Right lobe of liver (tissue), 6 donors: ENCODE data around the gene TMEM239. TPM values are rescaled to one million over a fixed set of nuclear protein-coding genes. Genes with fewer than 3 reads are reported as not detected.

ENCODE experiments used
- ATAC-seq, 4 donors: fragments of 200-7000 bp; cut with Tn5 transposase; one replicate each; pipeline ENCODE4 v1.9.1; 2020; ENCODE audit warnings: mild to moderate bottlenecking in 4 of 4, moderate library complexity in 4 of 4
- DNase-seq, 3 donors: peaks; one replicate each; pipeline ENCODE4 v3.0.0-alpha.2; 2020
- H3K27ac ChIP-seq, 3 donors: fragments of 200-600 bp; one replicate each; pipeline ENCODE4 v1.8.0; 2022
- H3K27me3 ChIP-seq, 2 donors: fragments of 200-600 bp; one replicate each; pipeline ENCODE4 v1.8.0; 2022
- H3K36me3 ChIP-seq, 4 donors: fragments of 200-600 bp; sonication (generic) in 1 of 4; one replicate each; pipeline versions ENCODE4 v1.5.1 to v1.8.0; 2017 to 2022; ENCODE audit warnings: control low read depth in 1 of 4
- H3K4me1 ChIP-seq, 4 donors: fragments of 200-600 bp; sonication (generic) in 1 of 4; one replicate each; pipeline versions ENCODE4 v1.5.1 to v1.8.0; 2017 to 2022; ENCODE audit warnings: control low read depth in 1 of 4
- H3K4me3 ChIP-seq, 3 donors: fragments of 200-600 bp; one replicate each; pipeline ENCODE4 v1.8.0; 2022
- H3K9me3 ChIP-seq, 4 donors: fragments of 200-600 bp; sonication (generic) in 1 of 4; one replicate each; pipeline versions ENCODE4 v1.5.1 to v1.8.0; 2017 to 2022; ENCODE audit warnings: control low read depth in 1 of 4
- POLR2A ChIP-seq: fragments of 450-650 bp; IDR thresholded peaks from one replicate; pipeline ENCODE4 v1.6.1; 2017; ENCODE audit warnings: antibody characterized with exemption, mild to moderate bottlenecking
- WGBS: methylation state at CpG from one replicate; pipeline ENCODE4 v1.1.6; 2018; ENCODE audit warnings: low coverage, low lambda C conversion rate; ENCODE audit not compliant: insufficient coverage; ENCODE audit errors: missing lambda C conversion rate; 5-methylcytosine and 5-hydroxymethylcytosine counted together
- intact Hi-C, 2 donors: fragments of 100-400 bp; cut with DNase I; formaldehyde crosslinking; loops; one replicate each; pipeline versions ENCODE4 v1.11.2 to v1.14.1; 2022
- total RNA-seq, 6 experiments: library from RNA; depleted of rRNA in 2 of 6; stranded (reverse); fragments of >200 nt in 2 of 6; fragmentation: NEBNext Ultra II Directional in 3 of 6; extraction: Animal tissue kit (Norgen Biotek cat#: 25700) in 3 of 6; gene quantifications; one replicate each; pipeline versions ENCODE4 v1.1.0 to v1.2.4, GENCODE V29; 2016 to 2023
- TF ChIP-seq, protein P1 (sequence below), 4 donors: fragments of 200-600 bp in 3 of 4; fragments of 450-650 bp in 1 of 4; IDR thresholded peaks; one replicate each; pipeline versions ENCODE4 v1.5.1 to v1.8.0; 2016 to 2022; ENCODE audit warnings: antibody characterized with exemption in 4 of 4, mild to moderate bottlenecking in 2 of 4
- donor health status: DM: no; HTN: yes; CAD: no.
- donor health status: DM: no; HTN: no; CAD: no.
- donor health status: DM: no; HTN: no; CAD: no.
- donor health status: DM: no; HTN: yes; CAD: no.
- donor health status: DM: no; HTN: yes; CAD: no.

Gene TMEM239
- total RNA-seq, 6 experiments from 2014 or later = not detected

GRCh38 chr20:2801286-2801728 lies 14.9 kb upstream of the TMEM239 start:
- H3K27me3 ChIP-seq = no peaks in the 10 kb centered on the region
- H3K4me3 ChIP-seq = no peak overlapping the region
- ATAC-seq = no peak

DNA sequence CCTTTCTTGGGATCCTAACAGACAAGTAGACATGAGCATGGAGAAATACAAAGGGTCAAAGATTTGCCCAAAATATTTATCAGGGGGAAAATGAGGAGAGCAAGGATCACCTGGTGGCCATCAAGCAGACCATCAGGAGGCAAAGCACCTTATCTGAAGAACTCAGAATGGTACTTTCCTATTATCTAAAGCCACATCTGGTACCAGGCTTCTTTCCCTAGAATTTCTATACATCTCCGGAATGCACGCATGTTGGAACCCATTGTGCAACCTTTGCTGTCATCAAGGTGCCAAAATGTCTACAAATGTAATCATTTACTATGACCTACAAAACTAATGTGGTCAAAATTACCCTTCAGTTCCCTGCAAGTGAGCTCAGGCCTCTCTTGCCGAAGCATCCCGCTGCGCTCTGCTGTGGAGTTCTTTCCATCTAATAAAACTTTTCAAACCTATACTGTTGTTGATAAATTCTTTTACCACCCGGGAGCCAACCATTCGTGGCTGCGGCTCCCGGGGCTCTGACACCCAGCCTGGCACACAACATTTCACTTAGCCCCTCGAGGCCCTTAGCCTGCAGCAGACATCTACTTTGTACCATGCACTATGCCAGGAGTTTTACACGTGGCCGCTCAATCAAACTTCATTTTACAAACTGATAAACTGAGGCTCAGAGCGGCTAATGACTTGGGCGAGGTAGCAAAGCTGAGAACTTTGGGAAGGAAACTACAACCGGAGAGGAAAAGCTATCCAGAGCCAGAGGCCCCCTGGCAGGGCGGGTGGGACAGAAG lies 11.9 kb upstream of the TMEM239 start:
- Histone ChIP-seq H3K27me3 (no peaks in the 10 kb centered on the region), H3K4me1 (no peaks in the 10 kb centered on the region), H3K27ac (no peak overlapping the region), H3K4me3 (no peak overlapping the region), H3K36me3 (no peaks in the 10 kb centered on the region), H3K9me3 (no peaks in the 10 kb centered on the region)
- no peak for ATAC-seq
- peak in 1 of 3 donors; percentile 16 for DNase-seq
- WGBS = 37% methylated on average over 16 of the region's 16 CpGs
- TF ChIP-seq POLR2A = no peak
- TF ChIP-seq, protein P1, sequence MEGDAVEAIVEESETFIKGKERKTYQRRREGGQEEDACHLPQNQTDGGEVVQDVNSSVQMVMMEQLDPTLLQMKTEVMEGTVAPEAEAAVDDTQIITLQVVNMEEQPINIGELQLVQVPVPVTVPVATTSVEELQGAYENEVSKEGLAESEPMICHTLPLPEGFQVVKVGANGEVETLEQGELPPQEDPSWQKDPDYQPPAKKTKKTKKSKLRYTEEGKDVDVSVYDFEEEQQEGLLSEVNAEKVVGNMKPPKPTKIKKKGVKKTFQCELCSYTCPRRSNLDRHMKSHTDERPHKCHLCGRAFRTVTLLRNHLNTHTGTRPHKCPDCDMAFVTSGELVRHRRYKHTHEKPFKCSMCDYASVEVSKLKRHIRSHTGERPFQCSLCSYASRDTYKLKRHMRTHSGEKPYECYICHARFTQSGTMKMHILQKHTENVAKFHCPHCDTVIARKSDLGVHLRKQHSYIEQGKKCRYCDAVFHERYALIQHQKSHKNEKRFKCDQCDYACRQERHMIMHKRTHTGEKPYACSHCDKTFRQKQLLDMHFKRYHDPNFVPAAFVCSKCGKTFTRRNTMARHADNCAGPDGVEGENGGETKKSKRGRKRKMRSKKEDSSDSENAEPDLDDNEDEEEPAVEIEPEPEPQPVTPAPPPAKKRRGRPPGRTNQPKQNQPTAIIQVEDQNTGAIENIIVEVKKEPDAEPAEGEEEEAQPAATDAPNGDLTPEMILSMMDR (IDR thresholded peaks at IDR 0.05) = no peak
- intact Hi-C loops = no loop called here

More at GRCh38 chr20:2801286-2801728, 14.9 kb upstream of the TMEM239 start:
- peak in 1 of 3 donors; percentile 26 for DNase-seq
- Histone ChIP-seq H3K27ac (no peak overlapping the region), H3K9me3 (no peaks in the 10 kb centered on the region), H3K36me3 (no peaks in the 10 kb centered on the region), H3K4me1 (no peaks in the 10 kb centered on the region)
- TF ChIP-seq, protein P1 (IDR thresholded peaks at IDR 0.05) = no peak
- TF ChIP-seq POLR2A = no peak
- WGBS = 12% methylated on average over 13 of the region's 13 CpGs
- intact Hi-C loops = no loop called here

DNA sequence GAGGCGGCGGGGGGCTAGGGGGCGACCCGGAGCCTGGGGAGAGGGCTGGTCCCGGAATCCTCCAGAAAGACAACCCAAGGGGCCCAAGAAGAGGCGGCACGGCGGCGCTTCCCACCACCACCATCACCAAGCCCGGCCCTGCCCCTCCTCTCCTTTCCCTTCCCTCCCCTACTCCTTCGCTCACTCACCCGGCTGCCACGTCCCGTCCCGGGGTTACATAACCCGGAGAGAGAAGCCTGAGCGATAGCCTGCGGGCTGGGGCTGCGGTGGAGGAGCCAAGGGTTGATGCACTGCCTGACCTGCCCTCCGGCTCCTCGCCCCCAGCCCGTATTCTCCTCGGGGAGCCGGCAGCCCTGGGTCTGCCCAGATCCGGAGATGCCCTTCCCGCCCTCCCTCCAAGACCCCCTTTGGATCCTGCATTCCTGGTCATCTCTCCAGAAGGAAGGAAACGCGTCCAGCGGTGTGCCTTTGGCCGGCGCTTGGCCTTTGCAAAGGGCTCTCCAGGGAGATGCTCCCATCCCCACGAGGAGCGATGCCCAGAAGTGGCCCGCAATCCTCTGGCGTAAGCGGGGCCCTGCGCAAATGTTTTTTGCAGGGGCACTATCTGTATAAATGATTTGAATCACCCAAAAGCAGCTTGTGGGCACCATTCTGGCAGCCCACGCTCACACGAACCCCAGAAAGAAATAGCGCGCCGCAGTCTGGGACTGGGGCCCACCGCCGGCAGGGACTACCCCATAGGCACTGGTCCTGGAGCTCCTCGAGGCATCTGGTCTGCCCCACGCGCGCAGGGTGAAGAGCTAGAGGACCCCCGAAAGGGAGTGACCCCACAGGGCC lies 11.1 kb upstream of the TMEM239 start:
- Histone ChIP-seq H3K36me3 (no peaks in the 10 kb centered on the region), H3K27ac (no peak overlapping the region), H3K4me1 (no peaks in the 10 kb centered on the region), H3K9me3 (no peaks in the 10 kb centered on the region), H3K27me3 (no peaks in the 10 kb centered on the region), H3K4me3 (no peak overlapping the region)
- no peak for TF ChIP-seq POLR2A
- TF ChIP-seq, protein P1 (IDR thresholded peaks at IDR 0.05) = no peak
- DNase-seq (peak in 2 of 3 donors; percentile 42 to 53), ATAC-seq (peak in 3 of 4 donors; percentile 25 to 35 (median 25))
- intact Hi-C loops = no loop called here
- WGBS = 24% methylated on average over 7 of the region's 49 CpGs

DNA sequence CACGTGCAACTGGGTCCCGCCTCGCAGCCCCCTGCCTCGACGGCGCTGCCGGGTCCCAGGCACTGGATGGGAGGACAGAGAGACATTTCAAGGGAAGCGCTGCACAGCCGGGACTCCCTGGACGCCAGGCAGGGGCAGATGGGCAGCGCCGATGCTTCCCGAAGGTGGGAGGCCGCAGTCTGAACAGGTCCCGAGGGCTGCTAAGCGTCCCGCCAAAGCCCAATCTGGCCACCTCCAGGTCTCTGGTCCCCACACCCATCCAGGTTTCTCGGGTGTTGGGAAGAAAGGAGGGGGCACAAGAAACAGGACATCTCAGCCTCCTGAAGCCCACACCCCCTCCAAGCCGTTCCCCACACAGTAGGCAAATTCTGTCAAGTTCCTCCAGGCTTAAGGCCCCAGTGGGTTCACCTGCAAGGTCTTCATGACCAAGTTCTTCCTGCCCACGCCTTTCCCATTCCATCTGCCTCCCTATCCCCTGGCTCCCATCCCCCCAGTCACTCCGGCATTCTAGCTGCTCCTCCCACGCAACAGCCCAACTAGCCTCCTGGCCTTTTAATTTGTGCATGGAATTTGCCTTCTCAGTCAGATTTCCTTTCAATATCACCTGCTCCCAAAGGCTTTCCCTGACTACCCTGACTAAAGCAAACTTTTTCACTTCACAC lies 10.3 kb upstream of the TMEM239 start:
- no peak overlapping the region for H3K4me3 ChIP-seq
- DNase-seq = peak in 1 of 3 donors; percentile 45
- 35% methylated on average over 4 of the region's 22 CpGs for WGBS
- no peak overlapping the region for H3K27ac ChIP-seq
- H3K4me1 ChIP-seq = no peaks in the 10 kb centered on the region
- TF ChIP-seq, protein P1 (IDR thresholded peaks at IDR 0.05) = no peak
- no peak for TF ChIP-seq POLR2A
- no peaks in the 10 kb centered on the region for H3K9me3 ChIP-seq
- intact Hi-C loops = no loop called here
- no peaks in the 10 kb centered on the region for H3K27me3 ChIP-seq
- peak in 3 of 4 donors; percentile 28 to 45 (median 34) for ATAC-seq
- no peaks in the 10 kb centered on the region for H3K36me3 ChIP-seq
